Hepatocyte (in vitro differentiated cells): ENCODE measurements around the gene RAP1A.

ENCODE experiments used
- EZH2 ChIP-seq: fragments of 200-600 bp; sonication (generic); IDR thresholded peaks from 2 replicates; pipeline ENCODE4 v1.6.1; 2016; ENCODE audit warnings: antibody characterized with exemption, mild to moderate bottlenecking, borderline replicate concordance
- TF ChIP-seq, protein P1 (sequence below): fragments of 200-600 bp; sonication (generic); IDR thresholded peaks from 2 replicates; pipeline ENCODE4 v1.5.1; 2016; ENCODE audit warnings: antibody characterized with exemption, mild to moderate bottlenecking; ENCODE audit not compliant: poor library complexity

DNA sequence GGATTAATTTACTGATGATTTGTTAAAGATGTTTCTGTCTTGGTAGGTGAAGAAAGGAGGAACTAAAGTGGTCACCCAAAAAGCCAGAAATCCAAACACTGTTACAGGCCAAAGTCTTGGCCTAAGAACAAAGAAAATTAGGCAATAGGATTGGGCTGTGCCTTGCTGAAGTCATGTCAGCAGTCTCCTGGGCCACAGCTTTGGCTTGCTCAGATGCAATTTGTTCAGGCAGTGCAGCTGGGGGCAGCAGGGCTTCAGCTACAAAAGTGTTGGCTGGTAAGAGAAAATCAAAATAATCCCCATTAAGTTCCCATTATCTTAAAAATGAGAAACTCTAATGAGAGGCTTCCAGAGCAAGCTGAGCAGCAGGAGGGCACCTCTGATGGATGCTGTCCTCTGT lies 14.0 kb upstream of the RAP1A start:
- TF ChIP-seq, protein P1, sequence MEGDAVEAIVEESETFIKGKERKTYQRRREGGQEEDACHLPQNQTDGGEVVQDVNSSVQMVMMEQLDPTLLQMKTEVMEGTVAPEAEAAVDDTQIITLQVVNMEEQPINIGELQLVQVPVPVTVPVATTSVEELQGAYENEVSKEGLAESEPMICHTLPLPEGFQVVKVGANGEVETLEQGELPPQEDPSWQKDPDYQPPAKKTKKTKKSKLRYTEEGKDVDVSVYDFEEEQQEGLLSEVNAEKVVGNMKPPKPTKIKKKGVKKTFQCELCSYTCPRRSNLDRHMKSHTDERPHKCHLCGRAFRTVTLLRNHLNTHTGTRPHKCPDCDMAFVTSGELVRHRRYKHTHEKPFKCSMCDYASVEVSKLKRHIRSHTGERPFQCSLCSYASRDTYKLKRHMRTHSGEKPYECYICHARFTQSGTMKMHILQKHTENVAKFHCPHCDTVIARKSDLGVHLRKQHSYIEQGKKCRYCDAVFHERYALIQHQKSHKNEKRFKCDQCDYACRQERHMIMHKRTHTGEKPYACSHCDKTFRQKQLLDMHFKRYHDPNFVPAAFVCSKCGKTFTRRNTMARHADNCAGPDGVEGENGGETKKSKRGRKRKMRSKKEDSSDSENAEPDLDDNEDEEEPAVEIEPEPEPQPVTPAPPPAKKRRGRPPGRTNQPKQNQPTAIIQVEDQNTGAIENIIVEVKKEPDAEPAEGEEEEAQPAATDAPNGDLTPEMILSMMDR: no peak
- no peak for TF ChIP-seq EZH2
